SK-N-SH (cell line): ENCODE data around the gene NPIPA1. TPM values are rescaled to one million over a fixed set of nuclear protein-coding genes. Genes with fewer than 3 reads are reported as not detected.
A peak's percentile ranks its signal among the peaks of the same experiment; 100 is the strongest.
"Not testable (repeated sequence)": the region's sequence is repeated elsewhere in the genome, so short reads cannot be mapped to it uniquely, and the experiment has no call there.

Experiments used
- CTCF ChIA-PET: fragments of 300-600, 350-600 bp; formaldehyde crosslinking; extraction: SDS; loops from one replicate; lab custom pipeline; 2021; lab: Yijun Ruan, JAX
- POLR2A ChIA-PET: fragments of 350-600 bp; sonication (Branson Sonifier 250); formaldehyde crosslinking; extraction: SDS; loops from one replicate; lab custom pipeline; 2020; ENCODE audit warnings: antibody characterized with exemption, inconsistent platforms; lab: Yijun Ruan, JAX
- DNase-seq: peaks from one replicate; pipeline ENCODE4 v3.0.0; 2012
- H2AFZ ChIP-seq: fragments of 200-600 bp; sonication (generic); 2 replicates; pipeline ENCODE4 v1.8.1; 2016; ENCODE audit warnings: antibody characterized with exemption, mild to moderate bottlenecking, low read depth
- H3F3A ChIP-seq: fragments of 200-600 bp; sonication (generic); replicated peaks from 2 replicates; pipeline ENCODE3; 2016; ENCODE audit warnings: antibody characterized with exemption, mild to moderate bottlenecking; ENCODE audit not compliant: insufficient read depth
- H3K27ac ChIP-seq, 2 experiments: fragments of 200-500 bp in 1 of 2; fragments of 200-600 bp in 1 of 2; sonication (Bioruptor generic) in 1 of 2; sonication (generic), shearing (Covaris generic) in 1 of 2; 2 replicates each; pipeline versions ENCODE4 v1.5.1 to v1.6.1; 2014 to 2016; ENCODE audit warnings: low read depth in 2 of 2, inconsistent platforms in 1 of 2, low read length in 1 of 2, mild to moderate bottlenecking in 1 of 2, mixed read lengths in 1 of 2
- H3K27me3 ChIP-seq: fragments of 200-600 bp; sonication (generic), shearing (Covaris generic); 2 replicates; pipeline ENCODE4 v1.6.1; 2016; ENCODE audit warnings: mixed run types; ENCODE audit not compliant: insufficient read depth
- H3K36me3 ChIP-seq, 2 experiments: fragments of 200-500 bp in 1 of 2; fragments of 200-600 bp in 1 of 2; sonication (Bioruptor generic) in 1 of 2; sonication (generic) in 1 of 2; replicated peaks in 1 of 2; 2 replicates each; pipeline versions ENCODE3 to v1.5.1; 2014 to 2016; ENCODE audit warnings: low read length in 1 of 2, mild to moderate bottlenecking in 1 of 2; ENCODE audit not compliant: insufficient read depth in 2 of 2, control insufficient read depth in 1 of 2
- H3K4me1 ChIP-seq, 2 experiments: fragments of 200-500 bp in 1 of 2; fragments of 200-600 bp in 1 of 2; sonication (Bioruptor generic) in 1 of 2; sonication (generic), shearing (Covaris generic) in 1 of 2; 2 replicates each; pipeline versions ENCODE4 v1.5.1 to v1.6.1; 2014 to 2016; ENCODE audit warnings: low read depth in 1 of 2, low read length in 1 of 2, mixed run types in 1 of 2; ENCODE audit not compliant: insufficient read depth in 2 of 2, control insufficient read depth in 1 of 2
- H3K4me2 ChIP-seq: fragments of 200-600 bp; sonication (generic), shearing (Covaris generic); 2 replicates; pipeline ENCODE4 v1.6.1; 2017; ENCODE audit warnings: mixed run types
- H3K4me3 ChIP-seq, 2 experiments: fragments of 200-500 bp in 1 of 2; fragments of 200-600 bp in 1 of 2; sonication (Bioruptor generic) in 1 of 2; sonication (generic), shearing (Covaris generic) in 1 of 2; 2 replicates each; pipeline versions ENCODE4 v1.5.1 to v1.8.1; 2014 to 2016; ENCODE audit warnings: low read depth in 2 of 2, inconsistent platforms in 1 of 2, low read length in 1 of 2, mild to moderate bottlenecking in 1 of 2, mixed read lengths in 1 of 2, moderate library complexity in 1 of 2
- H3K79me2 ChIP-seq: fragments of 200-600 bp; sonication (generic); 2 replicates; pipeline ENCODE4 v1.8.1; 2017; ENCODE audit warnings: mild to moderate bottlenecking; ENCODE audit not compliant: insufficient read depth
- H3K9ac ChIP-seq: fragments of 200-600 bp; sonication (generic); 2 replicates; pipeline ENCODE4 v1.6.1; 2017; ENCODE audit warnings: mixed run types
- H3K9me2 ChIP-seq: fragments of 200-600 bp; sonication (generic); 2 replicates; pipeline ENCODE4 v1.6.1; 2017; ENCODE audit warnings: mixed run types
- H3K9me3 ChIP-seq: fragments of 200-600 bp; sonication (generic); 2 replicates; pipeline ENCODE4 v1.6.1; 2017; ENCODE audit warnings: mixed run types, mild to moderate bottlenecking, moderate library complexity
- H4K20me1 ChIP-seq: fragments of 200-600 bp; sonication (generic); 2 replicates; pipeline ENCODE4 v1.6.1; 2017; ENCODE audit warnings: mild to moderate bottlenecking, mixed run types; ENCODE audit not compliant: insufficient read depth
- WGBS: methylation state at CpG from one replicate; pipeline ENCODE4 v1.1.6; 2017; ENCODE audit warnings: low lambda C conversion rate; 5-methylcytosine and 5-hydroxymethylcytosine counted together
- polyA plus RNA-seq, 3 experiments: library from polyadenylated mRNA; depleted of rRNA; stranded (reverse); fragments of >200 nt; gene quantifications; 2 replicates each; pipeline ENCODE4 v1.2.3, GENCODE V29; 2012

Gene NPIPA1
- polyA plus RNA-seq, 1 of the 3 experiments (the other 2 are of a cell fraction): 66.7 TPM

DNA sequence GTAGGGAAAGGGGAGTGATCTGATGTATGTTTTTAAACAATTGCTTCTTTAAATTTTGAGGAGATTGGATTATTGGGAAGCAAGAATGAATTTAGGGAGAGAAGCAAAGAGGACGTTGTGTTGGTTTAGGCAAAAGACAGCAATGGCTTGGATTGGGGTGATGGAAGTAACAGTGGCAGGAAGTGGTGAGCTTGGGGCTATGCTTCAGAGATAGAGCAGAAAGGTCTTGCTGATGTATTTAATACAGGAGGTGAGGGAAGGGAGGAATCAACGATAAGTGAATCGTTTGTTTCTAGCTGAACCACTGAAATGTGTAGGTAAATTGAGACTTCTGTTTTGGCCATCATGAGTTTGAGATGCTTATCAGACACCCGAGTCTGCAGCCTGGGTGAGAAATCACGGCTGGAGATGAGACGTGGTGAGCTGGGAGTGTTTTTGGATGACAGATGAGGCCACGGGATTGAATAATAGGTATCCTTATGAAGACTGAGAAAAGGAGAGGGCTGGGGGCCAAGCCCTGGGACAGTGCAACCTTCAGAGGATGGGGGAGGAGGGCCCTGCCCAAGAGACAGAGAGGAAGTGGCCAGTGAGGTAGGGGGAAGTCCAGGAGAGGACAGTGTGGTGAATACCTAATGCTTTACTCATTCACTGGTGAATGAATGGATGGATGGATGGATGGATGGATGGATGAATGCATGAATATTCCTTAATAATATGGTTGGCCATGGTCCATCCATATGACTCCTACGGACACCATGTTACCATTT, 33.9 kb upstream of the NPIPA1 start:
- H3K4me3 ChIP-seq, H3K9ac ChIP-seq, H3K4me2 ChIP-seq, H3K9me2 ChIP-seq, CTCF ChIA-PET, H3K4me1 ChIP-seq, DNase-seq, H2AFZ ChIP-seq, H4K20me1 ChIP-seq, H3K79me2 ChIP-seq, H3F3A ChIP-seq, H3K9me3 ChIP-seq, POLR2A ChIA-PET, H3K36me3 ChIP-seq, H3K27me3 ChIP-seq, H3K27ac ChIP-seq: not testable (repeated sequence)
- whole genome bisulfite sequencing: 57% methylated on average over 7 of the region's 8 CpGs

DNA sequence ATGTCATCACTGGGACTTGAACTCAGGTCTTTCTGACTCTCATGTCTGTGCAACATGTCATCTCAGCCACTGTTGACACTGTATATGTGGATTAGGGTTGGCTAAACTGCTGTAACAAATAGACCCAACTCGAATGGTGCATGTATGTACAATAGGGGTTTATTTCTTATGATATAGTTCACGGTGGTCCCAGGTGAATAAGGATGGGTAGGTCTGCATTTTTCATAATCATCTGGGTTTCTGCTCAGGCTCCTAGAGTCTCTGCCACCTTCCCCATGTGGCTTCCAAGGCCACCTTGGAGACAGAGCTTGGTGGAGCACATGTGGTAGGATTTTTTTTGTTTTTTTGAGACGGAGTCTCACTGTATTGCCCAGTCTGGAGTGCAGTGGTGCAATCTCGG, 27.5 kb upstream of the NPIPA1 start:
- H3K9me2 ChIP-seq, H3K9me3 ChIP-seq, H3K36me3 ChIP-seq, H3K4me3 ChIP-seq, H3K4me2 ChIP-seq, H4K20me1 ChIP-seq, H3F3A ChIP-seq, POLR2A ChIA-PET, DNase-seq, H3K27me3 ChIP-seq, H3K4me1 ChIP-seq, CTCF ChIA-PET, H3K79me2 ChIP-seq, H3K27ac ChIP-seq, H3K9ac ChIP-seq, H2AFZ ChIP-seq: not testable (repeated sequence)
- WGBS: no CpG with 5 or more reads among the region's 4 CpGs

DNA sequence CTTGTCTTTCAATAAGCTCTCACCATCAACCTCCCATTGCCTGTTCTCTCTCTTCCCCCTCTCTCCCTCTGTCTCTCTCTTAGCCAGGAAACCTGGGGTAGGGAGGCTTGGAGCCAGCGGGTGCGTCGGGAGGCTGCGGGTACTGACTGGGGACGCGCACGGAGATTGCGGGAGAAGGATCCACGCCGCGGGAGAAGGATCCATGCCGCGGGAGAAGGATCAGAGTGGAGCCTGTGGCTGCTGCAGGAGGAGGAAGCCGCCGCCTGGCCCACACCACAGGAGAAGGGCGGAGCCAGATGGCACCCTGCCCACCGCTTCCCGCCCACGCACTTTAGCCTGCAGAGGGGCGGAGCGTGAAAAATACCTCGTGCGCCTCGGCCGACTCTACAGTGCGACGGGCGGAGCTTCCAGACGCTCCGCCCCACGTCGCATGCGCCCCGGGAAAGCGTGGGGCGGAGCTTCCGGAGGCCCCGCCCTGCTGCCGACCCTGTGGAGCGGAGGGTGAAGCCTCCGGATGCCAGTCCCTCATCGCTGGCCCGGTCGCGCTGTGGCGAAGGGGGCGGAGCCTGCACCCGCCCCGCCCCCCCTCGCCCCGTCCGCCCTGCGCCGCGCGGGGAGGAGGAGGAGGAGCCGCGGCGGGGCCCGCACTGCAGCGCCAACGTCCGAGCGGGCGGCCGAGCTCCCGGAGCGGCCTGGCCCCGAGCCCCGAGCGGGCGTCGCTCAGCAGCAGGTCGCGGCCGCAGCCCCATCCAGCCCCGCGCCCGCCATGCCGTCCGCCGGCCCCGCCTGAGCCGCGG, 26.2 kb upstream of the NPIPA1 start:
- H3K4me3 ChIP-seq, POLR2A ChIA-PET, H3K27me3 ChIP-seq, DNase-seq, H3K4me2 ChIP-seq, H2AFZ ChIP-seq, H3K27ac ChIP-seq, H3K4me1 ChIP-seq, H3K9me2 ChIP-seq, H3F3A ChIP-seq, H3K9ac ChIP-seq, CTCF ChIA-PET, H3K36me3 ChIP-seq, H4K20me1 ChIP-seq, H3K9me3 ChIP-seq: not testable (repeated sequence)
- no CpG with 5 or more reads among the region's 85 CpGs for WGBS
- peaks cover 11% of the 10 kb centered on the region for H3K79me2 ChIP-seq

DNA sequence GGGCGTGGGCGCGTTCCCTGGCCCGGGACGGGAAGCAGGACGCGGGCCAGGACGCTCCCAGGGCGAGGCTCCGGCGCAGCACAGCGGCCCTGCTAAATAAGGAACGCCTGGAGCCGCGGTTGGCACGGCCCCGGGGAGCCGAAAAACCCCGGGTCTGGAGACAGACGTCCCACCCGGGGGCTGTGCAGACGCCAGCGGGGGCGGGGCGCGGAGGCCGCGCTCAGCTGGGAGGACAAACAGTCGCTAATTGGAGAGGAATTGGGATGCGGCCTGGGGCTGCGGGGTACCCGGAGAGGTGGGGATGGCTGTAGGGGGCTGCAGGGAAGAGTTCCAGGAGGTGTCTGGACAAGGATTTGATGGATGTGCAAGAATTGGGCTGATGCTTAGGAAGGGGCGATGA, 25.3 kb upstream of the NPIPA1 start:
- Histone ChIP-seq H3K9ac (peak overlapping the region; percentile 81), H3K4me2 (peak overlapping the region; percentile 71), H3K79me2 (peaks cover 11% of the 10 kb centered on the region), H3K4me3 (peak overlapping the region; percentile 48 to 71), H3K27ac (peak overlapping the region in 1 of 2 experiments; percentile 32; a peak in 2 of 4 replicates)
- H3K27me3 ChIP-seq, CTCF ChIA-PET, H3F3A ChIP-seq, H2AFZ ChIP-seq, H3K4me1 ChIP-seq, H3K36me3 ChIP-seq, H3K9me3 ChIP-seq, POLR2A ChIA-PET, DNase-seq, H4K20me1 ChIP-seq, H3K9me2 ChIP-seq: not testable (repeated sequence)
- WGBS: 2% methylated on average over 16 of the region's 33 CpGs

DNA sequence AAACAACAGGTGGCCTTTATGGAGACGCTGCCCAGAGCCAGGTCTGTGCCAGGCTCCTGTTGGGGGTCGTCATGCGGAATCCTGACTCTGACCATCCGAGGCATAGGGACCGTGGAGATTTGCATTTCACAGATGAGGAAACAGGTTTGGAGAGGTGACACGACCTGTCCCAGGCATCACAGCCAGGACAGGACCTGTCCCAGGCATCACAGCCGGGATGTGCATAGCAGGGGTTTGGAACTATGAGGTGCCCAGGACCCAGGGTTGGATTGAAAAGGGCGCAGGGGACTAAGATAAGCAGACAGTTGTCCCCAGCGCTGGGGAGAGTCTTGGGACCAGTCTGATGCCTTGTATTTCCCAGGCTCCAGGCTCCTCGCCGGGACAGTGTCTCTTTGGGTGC, 24.7 kb upstream of the NPIPA1 start:
- H3K9me3 ChIP-seq, H4K20me1 ChIP-seq, DNase-seq, H3K36me3 ChIP-seq, H3K27ac ChIP-seq, H3F3A ChIP-seq, H3K4me3 ChIP-seq, CTCF ChIA-PET, H3K9me2 ChIP-seq, H2AFZ ChIP-seq, H3K4me1 ChIP-seq, POLR2A ChIA-PET, H3K27me3 ChIP-seq, H3K4me2 ChIP-seq, H3K9ac ChIP-seq: not testable (repeated sequence)
- peaks cover 11% of the 10 kb centered on the region for H3K79me2 ChIP-seq
- WGBS: no CpG with 5 or more reads among the region's 11 CpGs

DNA sequence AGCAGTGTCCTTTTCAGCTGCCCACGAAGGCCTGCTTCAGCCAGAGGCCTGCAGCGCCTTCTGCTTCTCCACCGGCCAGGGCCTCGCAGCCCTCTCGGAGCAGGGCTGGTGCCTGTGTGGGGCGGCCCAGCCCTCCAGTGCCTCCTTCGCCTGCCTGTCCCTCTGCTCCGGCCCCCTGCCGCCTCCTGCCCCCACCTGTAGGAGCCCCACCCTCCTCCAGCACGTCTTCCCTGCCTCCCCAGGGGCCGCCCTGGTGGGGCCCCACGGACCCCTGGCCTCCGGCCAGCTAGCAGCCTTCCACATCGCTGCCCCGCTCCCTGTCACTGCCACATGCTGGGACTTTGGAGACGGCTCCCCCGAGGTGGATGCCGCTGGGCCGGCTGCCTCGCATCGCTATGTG, 18.7 kb upstream of the NPIPA1 start:
- not testable (repeated sequence) for H2AFZ ChIP-seq

More for the DNA sequence above, 18.7 kb upstream of the NPIPA1 start:
- H3K4me3 ChIP-seq, H3K9ac ChIP-seq, H3K36me3 ChIP-seq, POLR2A ChIA-PET, H3K4me1 ChIP-seq, H3K9me3 ChIP-seq, H3K4me2 ChIP-seq, CTCF ChIA-PET, H3K27me3 ChIP-seq, H3K27ac ChIP-seq, H3K79me2 ChIP-seq, H3F3A ChIP-seq, H4K20me1 ChIP-seq, H3K9me2 ChIP-seq: not testable (repeated sequence)
- peak; percentile 4 for DNase-seq
- 97% methylated on average over 9 of the region's 21 CpGs for WGBS
